Gastrocnemius medialis (tissue), 4 donors: ENCODE data around the gene GPAM. TPM values are rescaled to one million over a fixed set of nuclear protein-coding genes. Genes with fewer than 3 reads are reported as not detected.

Experiments used
- ATAC-seq, 2 donors: fragments of 150-250 bp; one replicate each; pipeline ENCODE4 v1.9.1; 2016
- DNase-seq, 2 donors: peaks; one replicate each; pipeline ENCODE4 v3.0.0-alpha.2; 2019
- H3K27ac ChIP-seq, 4 donors: fragments of 200-600 bp; sonication (generic); 1 replicate in 1 of 4; 2 replicates in 3 of 4; pipeline ENCODE4 v1.5.1; 2016 to 2018; ENCODE audit warnings: mild to moderate bottlenecking in 2 of 4, moderate library complexity in 1 of 4
- H3K27me3 ChIP-seq, 3 donors: fragments of 200-600 bp; sonication (generic) in 2 of 3; 1 replicate in 1 of 3; 2 replicates in 2 of 3; pipeline versions ENCODE4 v1.5.1 to v1.6.0; 2016 to 2019; ENCODE audit warnings: mild to moderate bottlenecking in 1 of 3, moderate library complexity in 1 of 3
- H3K36me3 ChIP-seq, 2 donors: fragments of 200-600 bp; sonication (generic) in 1 of 2; one replicate each; pipeline ENCODE4 v1.5.1; 2017 to 2018
- H3K4me1 ChIP-seq, 2 donors: fragments of 200-600 bp; sonication (generic) in 1 of 2; one replicate each; pipeline ENCODE4 v1.5.1; 2016 to 2017; ENCODE audit warnings: mild to moderate bottlenecking in 2 of 2
- H3K4me3 ChIP-seq, 4 donors: fragments of 200-600 bp; sonication (generic) in 3 of 4; 1 replicate in 1 of 4; 2 replicates in 3 of 4; pipeline ENCODE4 v1.5.1; 2016 to 2019; ENCODE audit warnings: mild to moderate bottlenecking in 2 of 4
- H3K9me3 ChIP-seq, 3 donors: fragments of 200-600 bp; sonication (generic) in 2 of 3; 1 replicate in 1 of 3; 2 replicates in 2 of 3; pipeline ENCODE4 v1.5.1; 2016 to 2019
- CTCF ChIP-seq, 5 experiments: fragments of 450-650 bp in 3 of 5; fragments of 200-600 bp in 2 of 5; sonication (generic) in 2 of 5; IDR thresholded peaks in 4 of 5; conservative IDR thresholded peaks in 1 of 5; 1 replicate in 4 of 5; 2 replicates in 1 of 5; pipeline ENCODE4 v1.5.1; 2016 to 2019; ENCODE audit warnings: antibody characterized with exemption in 5 of 5, mild to moderate bottlenecking in 3 of 5, moderate library complexity in 3 of 5
- POLR2A ChIP-seq, 2 donors: fragments of 450-650 bp; IDR thresholded peaks; one replicate each; pipeline ENCODE4 v1.6.1; 2017; ENCODE audit warnings: antibody characterized with exemption in 2 of 2, mild to moderate bottlenecking in 2 of 2, moderate library complexity in 2 of 2
- in situ Hi-C, 4 donors: fragments of 200-750 bp; cut with MboI; loops; one replicate each; pipeline versions ENCODE4 v1.15.0 to v1.8.0; 2017; ENCODE audit warnings: low sequenced_read_pairs in 4 of 4
- intact Hi-C: fragments of 100-400 bp; cut with DNase I; formaldehyde crosslinking; loops from one replicate; pipeline ENCODE4 v1.15.1; 2023; ENCODE audit warnings: low total_unique reads
- total RNA-seq, 4 donors: library from RNA; depleted of rRNA; stranded (reverse); fragments of >200 nt; gene quantifications; one replicate each; pipeline versions ENCODE4 v1.1.0 to v1.2.3, GENCODE V29; 2016

Gene GPAM
- total RNA-seq, 4 donors from 2014 or later, result 4.0 to 9.0 (median 4.6) TPM

DNA sequence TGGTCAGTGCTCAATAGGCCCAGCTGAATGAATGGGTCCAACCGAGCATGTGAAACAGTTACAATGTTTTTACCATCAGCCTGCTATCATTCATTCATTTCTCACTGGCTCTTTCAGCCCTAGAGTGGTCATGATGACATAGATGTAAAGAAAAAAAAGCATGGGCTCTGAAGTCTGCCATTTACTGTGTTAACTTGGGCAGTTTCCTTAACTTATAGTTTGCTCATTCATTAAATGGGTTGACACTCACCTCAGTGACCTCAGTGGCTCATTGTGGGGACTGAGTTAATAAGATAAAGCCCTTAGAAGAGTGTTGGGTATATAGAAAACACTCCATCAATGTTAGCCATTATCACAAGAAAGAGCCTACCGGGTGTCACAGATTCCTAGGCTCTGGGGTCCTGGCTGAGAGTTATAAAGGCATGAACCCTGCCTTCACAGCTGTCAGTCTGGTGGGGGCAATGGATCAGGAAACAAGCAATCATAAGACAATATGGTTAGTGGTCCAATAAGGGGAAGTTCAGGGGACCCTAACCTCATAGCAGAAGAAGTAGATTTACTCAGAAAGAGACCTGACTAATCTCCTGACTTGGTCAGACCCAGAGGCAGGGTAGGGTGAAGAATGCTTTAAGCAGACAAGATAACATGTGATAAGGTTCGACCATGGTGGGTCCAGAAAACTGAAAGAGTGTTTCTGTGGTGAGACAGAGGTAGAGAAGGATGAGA lies 29.7 kb upstream of the GPAM start:
- in situ Hi-C loops, result no loop called here
- intact Hi-C loops, result no loop called here

GRCh38 chr10:112210666-112211065 lies 27.1 kb upstream of the GPAM start:
- no peak for ATAC-seq
- no peaks in the 10 kb centered on the region for H3K9me3 ChIP-seq
- TF ChIP-seq CTCF (IDR thresholded peaks at IDR 0.05 in 4 of 5, conservative IDR thresholded peaks at IDR 0.05 in 1 of 5), result no peak
- no peak for TF ChIP-seq POLR2A (IDR thresholded peaks at IDR 0.05)
- no peak for DNase-seq
- H3K4me1 ChIP-seq, result peaks cover 7 to 12% of the 10 kb centered on the region in 2 donors
- no peak overlapping the region for H3K27ac ChIP-seq
- intact Hi-C loops (no loop called here), in situ Hi-C loops (no loop called here)
- H3K27me3 ChIP-seq, result no peaks in the 10 kb centered on the region
- no peaks in the 10 kb centered on the region for H3K36me3 ChIP-seq
- no peak overlapping the region for H3K4me3 ChIP-seq

More for the DNA sequence above, 29.7 kb upstream of the GPAM start:
- DNase-seq (no peak), ATAC-seq (no peak)
- TF ChIP-seq CTCF (IDR thresholded peaks at IDR 0.05 in 4 of 5, conservative IDR thresholded peaks at IDR 0.05 in 1 of 5), result no peak
- no peak for TF ChIP-seq POLR2A (IDR thresholded peaks at IDR 0.05)
- Histone ChIP-seq H3K9me3 (no peaks in the 10 kb centered on the region), H3K4me1 (peaks cover under 1 to 7% of the 10 kb centered on the region in 2 donors), H3K27me3 (no peaks in the 10 kb centered on the region), H3K4me3 (no peak overlapping the region), H3K36me3 (no peaks in the 10 kb centered on the region), H3K27ac (no peak overlapping the region)

DNA sequence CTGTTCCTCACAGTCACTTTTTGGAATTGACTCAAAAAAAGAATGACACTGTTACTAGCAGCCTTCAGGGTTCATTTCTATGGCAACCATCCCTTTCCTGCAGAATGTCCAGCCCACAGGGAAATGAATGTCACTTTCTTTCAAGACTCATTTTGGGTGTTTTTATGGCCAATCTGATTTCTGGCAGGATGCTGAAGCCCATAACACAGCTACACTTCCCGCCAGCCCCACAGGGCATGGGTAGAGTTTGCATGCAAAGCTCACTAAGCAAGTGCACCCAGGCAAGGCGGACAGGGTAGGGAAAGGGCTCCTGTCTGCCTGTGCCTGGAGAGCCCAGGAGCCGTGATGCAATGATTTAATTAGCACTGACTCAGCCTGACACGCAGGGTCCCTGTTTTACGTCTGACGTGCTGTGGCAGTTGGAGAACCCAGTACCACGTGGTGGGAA lies 26.1 kb upstream of the GPAM start:
- no peak overlapping the region for H3K4me3 ChIP-seq
- no peak overlapping the region for H3K27ac ChIP-seq
- TF ChIP-seq POLR2A (IDR thresholded peaks at IDR 0.05) (no peak), CTCF (IDR thresholded peaks at IDR 0.05 in 4 of 5, conservative IDR thresholded peaks at IDR 0.05 in 1 of 5) (no peak)
- intact Hi-C loops (no loop called here), in situ Hi-C loops (no loop called here)
- ATAC-seq (no peak), DNase-seq (no peak)
- no peaks in the 10 kb centered on the region for H3K27me3 ChIP-seq
- no peaks in the 10 kb centered on the region for H3K36me3 ChIP-seq
- H3K9me3 ChIP-seq, result no peaks in the 10 kb centered on the region
- peaks cover 7 to 12% of the 10 kb centered on the region in 2 donors for H3K4me1 ChIP-seq

- Histone ChIP-seq H3K4me3 (no peak overlapping the region), H3K36me3 (no peaks in the 10 kb centered on the region), H3K4me1 (peaks cover 7 to 12% of the 10 kb centered on the region in 2 donors), H3K9me3 (no peaks in the 10 kb centered on the region), H3K27ac (no peak overlapping the region), H3K27me3 (no peaks in the 10 kb centered on the region)
- in situ Hi-C loops, result no loop called here
- no peak for ATAC-seq
- intact Hi-C loops, result no loop called here
- TF ChIP-seq POLR2A (IDR thresholded peaks at IDR 0.05) (no peak), CTCF (IDR thresholded peaks at IDR 0.05 in 4 of 5, conservative IDR thresholded peaks at IDR 0.05 in 1 of 5) (no peak)
- DNase-seq, result no peak
Measured at GRCh38 chr10:112208997-112209396, 25.4 kb upstream of the GPAM start.
